WTC11 (cell line): ENCODE results near the gene JAKMIP1. TPM values are rescaled to one million over a fixed set of nuclear protein-coding genes. Genes with fewer than 3 reads are reported as not detected.

ENCODE experiments used
- ATAC-seq: fragments of 200-7000 bp; cut with Tn5 transposase; 2 replicates; pipeline ENCODE4 v1.10.0; 2021; ENCODE audit warnings: mild to moderate bottlenecking, moderate library complexity
- CTCF ChIA-PET: fragments of 300-600 bp; sonication (Branson Sonifier 250); formaldehyde crosslinking; loops from one replicate; lab custom pipeline; 2021; ENCODE audit warnings: antibody characterized with exemption; lab: Charles Lee
- POLR2A ChIA-PET: fragments of 350-600 bp; sonication (Branson Sonifier 250); formaldehyde crosslinking; loops from one replicate; lab custom pipeline; 2021; ENCODE audit warnings: antibody characterized with exemption; lab: Charles Lee
- DNase-seq: peaks from one replicate; pipeline ENCODE4 v3.0.0; 2021; ENCODE audit warnings: low spot score
- H3K27ac Mint-ChIP-seq: 2 replicates; pipeline ENCODE4 v1.8.0; 2021; ENCODE audit warnings: mixed read lengths
- H3K27me3 Mint-ChIP-seq: 2 replicates; pipeline ENCODE4 v1.8.0; 2021; ENCODE audit warnings: low read depth, mild to moderate bottlenecking, moderate library complexity, mixed read lengths
- H3K36me3 Mint-ChIP-seq: 2 replicates; pipeline ENCODE4 v1.8.0; 2021; ENCODE audit warnings: mixed read lengths
- H3K4me1 Mint-ChIP-seq: 2 replicates; pipeline ENCODE4 v1.8.0; 2022; ENCODE audit warnings: mixed read lengths
- H3K4me3 Mint-ChIP-seq: 2 replicates; pipeline ENCODE4 v1.8.0; 2021; ENCODE audit warnings: mild to moderate bottlenecking, moderate library complexity, mixed read lengths
- H3K9me3 Mint-ChIP-seq: 2 replicates; pipeline ENCODE4 v1.8.0; 2021; ENCODE audit warnings: mixed read lengths
- ARID4B ChIP-seq: sonication (generic); formaldehyde crosslinking; IDR thresholded peaks from 2 replicates; pipeline ENCODE4 v1.8.0; 2023; ENCODE audit warnings: missing genetic modification reagents, mild to moderate bottlenecking, borderline replicate concordance
- ATF2 ChIP-seq: sonication (generic); formaldehyde crosslinking; IDR thresholded peaks from 2 replicates; pipeline ENCODE4 v1.8.1; 2022; ENCODE audit warnings: low read depth, missing genetic modification reagents, borderline replicate concordance
- E2F5 ChIP-seq: sonication (generic); formaldehyde crosslinking; IDR thresholded peaks from 2 replicates; pipeline ENCODE4 v1.8.1; 2022; ENCODE audit warnings: mild to moderate bottlenecking, moderate library complexity, missing genetic modification reagents
- ETV6 ChIP-seq: sonication (generic); formaldehyde crosslinking; IDR thresholded peaks from 2 replicates; pipeline ENCODE4 v1.8.1; 2022; ENCODE audit warnings: mild to moderate bottlenecking, missing genetic modification reagents
- FOXP4 ChIP-seq: sonication (generic); formaldehyde crosslinking; IDR thresholded peaks from 2 replicates; pipeline ENCODE4 v1.8.0; 2022; ENCODE audit warnings: mild to moderate bottlenecking, missing genetic modification reagents
- JUN ChIP-seq: sonication (generic); formaldehyde crosslinking; IDR thresholded peaks from 2 replicates; pipeline ENCODE4 v1.8.0; 2023; ENCODE audit warnings: mild to moderate bottlenecking, missing genetic modification reagents
- MLX ChIP-seq: sonication (generic); formaldehyde crosslinking; IDR thresholded peaks from 2 replicates; pipeline ENCODE4 v1.8.1; 2023; ENCODE audit warnings: mild to moderate bottlenecking, missing genetic modification reagents, moderate library complexity
- NFATC4 ChIP-seq: fragments of 250-450 bp; sonication (Bioruptor Pico); IDR thresholded peaks from 2 replicates; pipeline ENCODE4 v1.9.0; 2021; ENCODE audit warnings: mild to moderate bottlenecking
- NR3C1 ChIP-seq: sonication (generic); formaldehyde crosslinking; conservative IDR thresholded peaks from 2 replicates; pipeline ENCODE4 v1.8.1; 2023; ENCODE audit warnings: low read depth, mild to moderate bottlenecking, missing genetic modification reagents
- SMAD3 ChIP-seq: sonication (generic); formaldehyde crosslinking; IDR thresholded peaks from 2 replicates; pipeline ENCODE4 v1.8.0; 2022; ENCODE audit warnings: missing genetic modification reagents, mild to moderate bottlenecking, borderline replicate concordance
- SMAD4 ChIP-seq: sonication (generic); formaldehyde crosslinking; IDR thresholded peaks from 2 replicates; pipeline ENCODE4 v1.8.0; 2022; ENCODE audit warnings: mild to moderate bottlenecking, missing genetic modification reagents
- TEAD1 ChIP-seq: sonication (generic); formaldehyde crosslinking; IDR thresholded peaks from 2 replicates; pipeline ENCODE4 v1.8.0; 2022; ENCODE audit warnings: mild to moderate bottlenecking, missing genetic modification reagents
- TEAD4 ChIP-seq: sonication (generic); formaldehyde crosslinking; IDR thresholded peaks from 2 replicates; pipeline ENCODE4 v1.8.0; 2022; ENCODE audit warnings: mild to moderate bottlenecking, missing genetic modification reagents
- USF1 ChIP-seq: sonication (generic); formaldehyde crosslinking; IDR thresholded peaks from 2 replicates; pipeline ENCODE4 v1.8.0; 2022; ENCODE audit warnings: mild to moderate bottlenecking, missing genetic modification reagents
- ZNF396 ChIP-seq: fragments of 250-450 bp; sonication (Bioruptor Pico); IDR thresholded peaks from 2 replicates; pipeline ENCODE4 v1.8.0; 2021; ENCODE audit warnings: mild to moderate bottlenecking, moderate library complexity, borderline replicate concordance
- ZSCAN18 ChIP-seq: fragments of 250-450 bp; sonication (Bioruptor Pico); IDR thresholded peaks from 2 replicates; pipeline ENCODE4 v2.1.2; 2022; ENCODE audit warnings: mild to moderate bottlenecking, moderate library complexity
- total RNA-seq: library from RNA; stranded (reverse); gene quantifications from 3 replicates; pipeline ENCODE4 v1.2.3, GENCODE V29; 2021

Gene JAKMIP1
- total RNA-seq, 1 experiment from 2014 or later = 4.0 TPM

- POLR2A ChIA-PET = no interaction called here
- DNase-seq (peak; percentile 73), ATAC-seq (peak; percentile 38)
- TF ChIP-seq TEAD4 (CRISPR knock-in tag) = peak; percentile 74; the same call in 1 of the 2 replicates
- no peak for TF ChIP-seq NR3C1 (CRISPR knock-in tag)
- 0 out of 2 replicates have a peak, but pooled peaks have one; percentile 33 for TF ChIP-seq USF1 (CRISPR knock-in tag)
- 0 out of 2 replicates have a peak, but pooled peaks have one; percentile 14 for TF ChIP-seq JUN (CRISPR knock-in tag)
- peak; percentile 70; the same call in 1 of the 2 replicates for TF ChIP-seq SMAD4 (CRISPR knock-in tag)
- TF ChIP-seq FOXP4 (CRISPR knock-in tag) = 0 out of 2 replicates have a peak, but pooled peaks have one; percentile 30
- no peak for TF ChIP-seq SMAD3 (CRISPR knock-in tag)
- TF ChIP-seq TEAD1 (CRISPR knock-in tag) = 0 out of 2 replicates have a peak, but pooled peaks have one; percentile 25
- peak; percentile 61; the same call in 1 of the 2 replicates for TF ChIP-seq ARID4B (CRISPR knock-in tag)
- Mint-ChIP-seq H3K9me3 (peaks cover 4% of the 10 kb centered on the region; the same call in 1 of the 2 replicates), H3K4me1 (peaks cover 2% of the 10 kb centered on the region; the same call in 1 of the 2 replicates), H3K27me3 (peaks cover 18% of the 10 kb centered on the region), H3K4me3 (no peak overlapping the region), H3K36me3 (no peaks in the 10 kb centered on the region), H3K27ac (no peak overlapping the region)
- CTCF ChIA-PET = interaction anchor here (0.8 to 1.7 kb wide), 5 partner anchors 25 to 227 kb away, joined by 3 to 5 read pairs (median 3); no protein-coding TSS in a partner anchor
Observed at GRCh38 chr4:6225469-6225868, 25.1 kb upstream of the JAKMIP1 start.

GRCh38 chr4:6224735-6225134 is 24.4 kb upstream of the JAKMIP1 start:
- Mint-ChIP-seq H3K36me3 (no peaks in the 10 kb centered on the region), H3K27me3 (peaks cover 23% of the 10 kb centered on the region), H3K4me3 (no peak overlapping the region), H3K27ac (no peak overlapping the region), H3K4me1 (peaks cover 2% of the 10 kb centered on the region; the same call in 1 of the 2 replicates), H3K9me3 (peaks cover 4% of the 10 kb centered on the region; the same call in 1 of the 2 replicates)
- DNase-seq (no peak), ATAC-seq (no peak)
- ChIA-PET CTCF (interaction anchor here (0.7 to 1.7 kb wide), 8 partner anchors 26 to 227 kb away, joined by 3 to 5 read pairs (median 3); no protein-coding TSS in a partner anchor), POLR2A (no interaction called here)
- TF ChIP-seq MLX (CRISPR knock-in tag) (no peak), ZNF396 (CRISPR knock-in tag) (no peak), ATF2 (CRISPR knock-in tag) (no peak), ETV6 (no peak), TEAD1 (CRISPR knock-in tag) (no peak), E2F5 (CRISPR knock-in tag) (no peak), NFATC4 (CRISPR knock-in tag) (no peak), ZSCAN18 (CRISPR knock-in tag) (no peak), FOXP4 (CRISPR knock-in tag) (no peak), SMAD3 (CRISPR knock-in tag) (no peak)
